ENCODE results near the gene PGA3. TPM values are rescaled to one million over a fixed set of nuclear protein-coding genes. Genes with fewer than 3 reads are reported as not detected.

PGA3 gene
- total and polyA plus RNA-seq, 2 of the 8 experiments (the other 6 are each of a cell fraction or from before 2014, with no cell fraction given) = not detected

- FAIRE-seq (no peak), DNase-seq (ENCODE audit: low read depth in 1 of 2, low spot score in 2 of 2) (no peak)
- Histone ChIP-seq H3K9me3 (ENCODE audit: insufficient read depth in 2 of 2, low read depth in 1 of 2, low read length in 1 of 2) (0 out of 4 replicates have a peak, but pooled peaks cover 0 to 3% of the 10 kb centered on the region in 2 experiments), H3K23me2 (ENCODE audit: low read depth, low read length) (no peaks in the 10 kb centered on the region), H3K9ac (replicated peaks in 1 of 4; ENCODE audit: extremely low read depth in 1 of 4, low read depth in 3 of 4, low read length in 3 of 4) (no peak overlapping the region), H3K18ac (ENCODE audit: extremely low read depth, low read length) (no peak overlapping the region), H3K4me2 (ENCODE audit: insufficient read depth in 1 of 2, low read depth in 2 of 2, low read length in 2 of 2) (no peak overlapping the region), H3K14ac (ENCODE audit: insufficient read length) (no peak overlapping the region), H4K8ac (ENCODE audit: extremely low read depth, insufficient read depth, low read length) (peak overlapping the region; percentile 11), H2AFZ (ENCODE audit: low read length) (no peak overlapping the region), H2BK20ac (ENCODE audit: low read length) (no peak overlapping the region), H2BK12ac (ENCODE audit: low read depth, low read length) (no peak overlapping the region), H3K27me3 (replicated peaks in 1 of 4; ENCODE audit: control insufficient read depth in 3 of 4, extremely low read depth in 1 of 4, insufficient read depth in 3 of 4, low read length in 3 of 4) (no peaks in the 10 kb centered on the region), H3K27ac (ENCODE audit: low read depth, low read length) (no peak overlapping the region), H4K20me1 (replicated peaks in 1 of 2; ENCODE audit: control insufficient read depth in 1 of 2, insufficient read depth in 2 of 2, low read length in 2 of 2) (no peaks in the 10 kb centered on the region), H2AK5ac (ENCODE audit: low read depth, low read length) (no peak overlapping the region), H3K4me1 (replicated peaks in 1 of 4; ENCODE audit: control insufficient read depth in 3 of 4, insufficient read depth in 4 of 4, low read length in 3 of 4) (peaks cover 0 to 8% (median 0%) of the 10 kb centered on the region in 4 experiments; a peak in 2 of 7 replicates), H3K56ac (replicated peaks; ENCODE audit: insufficient read length, low read depth, low read length) (no peak overlapping the region), H4K91ac (replicated peaks; ENCODE audit: insufficient read length, low read length) (no peak overlapping the region), H3K4me3 (ENCODE audit: extremely low read depth in 1 of 4, insufficient read depth in 2 of 4, low read depth in 3 of 4, low read length in 4 of 4) (no peak overlapping the region), H4K5ac (ENCODE audit: insufficient read length, low read depth, low read length) (no peak overlapping the region), H2BK15ac (ENCODE audit: low read length) (no peak overlapping the region), H3K79me1 (ENCODE audit: low read depth, low read length) (no peaks in the 10 kb centered on the region), H3K79me2 (ENCODE audit: control insufficient read depth in 1 of 2, insufficient read depth in 2 of 2, low read length in 2 of 2) (no peaks in the 10 kb centered on the region), H2BK120ac (replicated peaks; ENCODE audit: low read depth, low read length) (no peak overlapping the region), H2BK5ac (ENCODE audit: low read depth, low read length) (no peak overlapping the region), H3K36me3 (ENCODE audit: control insufficient read depth in 2 of 4, insufficient read depth in 4 of 4, low read length in 3 of 4) (no peaks in the 10 kb centered on the region), H3K4ac (replicated peaks; ENCODE audit: insufficient read length, low read depth, low read length) (no peak overlapping the region), H3K23ac (ENCODE audit: insufficient read length) (no peak overlapping the region)
- POLR2A ChIA-PET (ENCODE audit: partially characterized antibody) = no interaction called here
- CTCF ChIA-PET (ENCODE audit: partially characterized antibody) = interaction anchor here (1.2 to 2.8 kb wide), 2 partner anchors 8 to 190 kb away, joined by 4 to 13 read pairs; no protein-coding TSS in a partner anchor
- whole genome bisulfite sequencing, 2 experiments (ENCODE audit: extremely low coverage in 1 of 2, insufficient coverage in 1 of 2, insufficient read length in 1 of 2, insufficient replicate concordance in 2 of 2, low coverage in 1 of 2, low lambda C conversion rate in 2 of 2, missing lambda C conversion rate in 1 of 2) = 84% methylated on average over 7 of the region's 7 CpGs; no CpG with 5 or more reads in 1 of the 2 experiments
- TF ChIP-seq YY1 (IDR thresholded peaks at IDR 0.05; ENCODE audit: low read depth, low read length) (no peak), CHD1 (IDR thresholded peaks at IDR 0.05; ENCODE audit: low read depth, low read length) (no peak), BACH1 (IDR thresholded peaks at IDR 0.05; ENCODE audit: low read length) (no peak), TAF7 (optimal IDR thresholded peaks at IDR 0.05; ENCODE audit: borderline replicate concordance, low read depth, low read length) (no peak), CTCF (IDR thresholded peaks at IDR 0.05; ENCODE audit: control extremely low read depth in 1 of 3, insufficient read depth in 1 of 3, low read depth in 1 of 3, low read length in 3 of 3) (no peak), SP4 (IDR thresholded peaks at IDR 0.05; ENCODE audit: low read length) (no peak), FOSL1 (IDR thresholded peaks at IDR 0.05; ENCODE audit: insufficient read depth, low read depth, low read length) (no peak), GTF2F1 (IDR thresholded peaks at IDR 0.05; ENCODE audit: borderline replicate concordance, low read depth, low read length) (no peak), CBX8 (IDR thresholded peaks at IDR 0.05; ENCODE audit: borderline replicate concordance, low read depth, low read length) (no peak), BCL11A (IDR thresholded peaks at IDR 0.05; ENCODE audit: low read depth in 2 of 2, low read length in 2 of 2) (no peak), RXRA (IDR thresholded peaks at IDR 0.05; ENCODE audit: insufficient read depth, low read depth, low read length) (no peak), TAF1 (IDR thresholded peaks at IDR 0.05; ENCODE audit: low read depth, low read length) (no peak), SIX5 (IDR thresholded peaks at IDR 0.05; ENCODE audit: low read depth, low read length) (no peak)
These were observed 7.6 kb upstream of the PGA3 start for GRCh38 chr11:61195719-61196118.

Measured in H1 (cell line).